Measurements from ENCODE around the gene CCNB1IP1.
"Not testable (repeated sequence)": the region's sequence is repeated elsewhere in the genome, so short reads cannot be mapped to it uniquely, and the experiment has no call there.

The CCNB1IP1 gene

GRCh38 chr14:20358474-20358873, 25.4 kb upstream of the CCNB1IP1 start:
- H3K36me3 ChIP-seq (ENCODE audit: control insufficient read depth in 5 of 5, insufficient read depth in 5 of 5, low read length in 5 of 5), result peaks cover 45 to 56% (median 54%) of the 10 kb centered on the region in 5 donors
- H3K9ac ChIP-seq (ENCODE audit: low read length in 5 of 5), result not testable (repeated sequence)

GRCh38 chr14:20356422-20356821, 23.3 kb upstream of the CCNB1IP1 start:
- H3K4me1 ChIP-seq (ENCODE audit: control insufficient read depth in 5 of 5, insufficient read depth in 5 of 5, low read length in 5 of 5), result no peaks in the 10 kb centered on the region
- no peak overlapping the region for H3K27ac ChIP-seq (ENCODE audit: low read depth, low read length)
- H3K4me3 ChIP-seq (ENCODE audit: low read depth in 1 of 5, low read length in 5 of 5), result no peak overlapping the region
- H3K36me3 ChIP-seq (ENCODE audit: control insufficient read depth in 5 of 5, insufficient read depth in 5 of 5, low read length in 5 of 5), result peaks cover 46 to 67% (median 62%) of the 10 kb centered on the region in 5 donors
- no peaks in the 10 kb centered on the region for H3K27me3 ChIP-seq (ENCODE audit: control insufficient read depth in 5 of 5, insufficient read depth in 4 of 5, low read length in 5 of 5)
- no peak overlapping the region for H3K9ac ChIP-seq (ENCODE audit: low read length in 5 of 5)
- no peaks in the 10 kb centered on the region for H3K9me3 ChIP-seq (ENCODE audit: control insufficient read depth in 5 of 5, low read length in 5 of 5)

More at GRCh38 chr14:20358474-20358873, 25.4 kb upstream of the CCNB1IP1 start:
- H3K27me3 ChIP-seq (ENCODE audit: control insufficient read depth in 5 of 5, insufficient read depth in 4 of 5, low read length in 5 of 5); H3K27ac ChIP-seq (ENCODE audit: low read depth, low read length); H3K4me3 ChIP-seq (ENCODE audit: low read depth in 1 of 5, low read length in 5 of 5); H3K4me1 ChIP-seq (ENCODE audit: control insufficient read depth in 5 of 5, insufficient read depth in 5 of 5, low read length in 5 of 5); H3K9me3 ChIP-seq (ENCODE audit: control insufficient read depth in 5 of 5, low read length in 5 of 5): not testable (repeated sequence)

GRCh38 chr14:20350860-20351259, 17.8 kb upstream of the CCNB1IP1 start:
- peaks cover 41 to 83% (median 60%) of the 10 kb centered on the region in 5 donors for H3K36me3 ChIP-seq (ENCODE audit: control insufficient read depth in 5 of 5, insufficient read depth in 5 of 5, low read length in 5 of 5)
- H3K27ac ChIP-seq (ENCODE audit: low read depth, low read length), result no peak overlapping the region
- no peak overlapping the region for H3K9ac ChIP-seq (ENCODE audit: low read length in 5 of 5)
- H3K4me1 ChIP-seq (ENCODE audit: control insufficient read depth in 5 of 5, insufficient read depth in 5 of 5, low read length in 5 of 5), result no peaks in the 10 kb centered on the region
- H3K27me3 ChIP-seq (ENCODE audit: control insufficient read depth in 5 of 5, insufficient read depth in 4 of 5, low read length in 5 of 5), result no peaks in the 10 kb centered on the region
- no peaks in the 10 kb centered on the region for H3K9me3 ChIP-seq (ENCODE audit: control insufficient read depth in 5 of 5, low read length in 5 of 5)
- H3K4me3 ChIP-seq (ENCODE audit: low read depth in 1 of 5, low read length in 5 of 5), result no peak overlapping the region

GRCh38 chr14:20350282-20350681, 17.2 kb upstream of the CCNB1IP1 start:
- peaks cover 41 to 85% (median 62%) of the 10 kb centered on the region in 5 donors for H3K36me3 ChIP-seq (ENCODE audit: control insufficient read depth in 5 of 5, insufficient read depth in 5 of 5, low read length in 5 of 5)
- H3K9ac ChIP-seq (ENCODE audit: low read length in 5 of 5), result no peak overlapping the region
- no peak overlapping the region for H3K27ac ChIP-seq (ENCODE audit: low read depth, low read length)
- no peak overlapping the region for H3K4me3 ChIP-seq (ENCODE audit: low read depth in 1 of 5, low read length in 5 of 5)
- H3K27me3 ChIP-seq (ENCODE audit: control insufficient read depth in 5 of 5, insufficient read depth in 4 of 5, low read length in 5 of 5), result no peaks in the 10 kb centered on the region
- H3K4me1 ChIP-seq (ENCODE audit: control insufficient read depth in 5 of 5, insufficient read depth in 5 of 5, low read length in 5 of 5), result no peaks in the 10 kb centered on the region
- H3K9me3 ChIP-seq (ENCODE audit: control insufficient read depth in 5 of 5, low read length in 5 of 5), result no peaks in the 10 kb centered on the region

GRCh38 chr14:20347747-20348146, 14.7 kb upstream of the CCNB1IP1 start:
- H3K9me3 ChIP-seq (ENCODE audit: control insufficient read depth in 5 of 5, low read length in 5 of 5), result no peaks in the 10 kb centered on the region
- H3K36me3 ChIP-seq (ENCODE audit: control insufficient read depth in 5 of 5, insufficient read depth in 5 of 5, low read length in 5 of 5), result peaks cover 31 to 68% (median 43%) of the 10 kb centered on the region in 5 donors
- H3K27ac ChIP-seq (ENCODE audit: low read depth, low read length), result no peak overlapping the region

GRCh38 chr14:20346713-20347112, 13.6 kb upstream of the CCNB1IP1 start:
- Histone ChIP-seq H3K36me3 (ENCODE audit: control insufficient read depth in 5 of 5, insufficient read depth in 5 of 5, low read length in 5 of 5) (peaks cover 24 to 57% (median 33%) of the 10 kb centered on the region in 5 donors), H3K9ac (ENCODE audit: low read length in 5 of 5) (no peak overlapping the region), H3K9me3 (ENCODE audit: control insufficient read depth in 5 of 5, low read length in 5 of 5) (no peaks in the 10 kb centered on the region)

More at GRCh38 chr14:20347747-20348146, 14.7 kb upstream of the CCNB1IP1 start:
- no peak overlapping the region for H3K4me3 ChIP-seq (ENCODE audit: low read depth in 1 of 5, low read length in 5 of 5)
- no peak overlapping the region for H3K9ac ChIP-seq (ENCODE audit: low read length in 5 of 5)
- H3K4me1 ChIP-seq (ENCODE audit: control insufficient read depth in 5 of 5, insufficient read depth in 5 of 5, low read length in 5 of 5), result peaks cover 8 to 9% (median 8%) of the 10 kb centered on the region in 5 donors
- peaks cover 0 to 4% (median 0%) of the 10 kb centered on the region in 5 donors for H3K27me3 ChIP-seq (ENCODE audit: control insufficient read depth in 5 of 5, insufficient read depth in 4 of 5, low read length in 5 of 5)

GRCh38 chr14:20345366-20345765, 12.3 kb upstream of the CCNB1IP1 start:
- Histone ChIP-seq H3K36me3 (ENCODE audit: control insufficient read depth in 5 of 5, insufficient read depth in 5 of 5, low read length in 5 of 5) (peaks cover 19 to 46% (median 25%) of the 10 kb centered on the region in 5 donors), H3K27me3 (ENCODE audit: control insufficient read depth in 5 of 5, insufficient read depth in 4 of 5, low read length in 5 of 5) (peaks cover 0 to 4% (median 0%) of the 10 kb centered on the region in 5 donors), H3K4me1 (ENCODE audit: control insufficient read depth in 5 of 5, insufficient read depth in 5 of 5, low read length in 5 of 5) (peaks cover 8 to 12% (median 9%) of the 10 kb centered on the region in 5 donors), H3K9me3 (ENCODE audit: control insufficient read depth in 5 of 5, low read length in 5 of 5) (no peaks in the 10 kb centered on the region), H3K4me3 (ENCODE audit: low read depth in 1 of 5, low read length in 5 of 5) (no peak overlapping the region), H3K9ac (ENCODE audit: low read length in 5 of 5) (no peak overlapping the region), H3K27ac (ENCODE audit: low read depth, low read length) (no peak overlapping the region)

More at GRCh38 chr14:20346713-20347112, 13.6 kb upstream of the CCNB1IP1 start:
- no peak overlapping the region for H3K4me3 ChIP-seq (ENCODE audit: low read depth in 1 of 5, low read length in 5 of 5)
- H3K27me3 ChIP-seq (ENCODE audit: control insufficient read depth in 5 of 5, insufficient read depth in 4 of 5, low read length in 5 of 5), result peaks cover 0 to 4% (median 0%) of the 10 kb centered on the region in 5 donors
- H3K27ac ChIP-seq (ENCODE audit: low read depth, low read length), result no peak overlapping the region
- peaks cover 8 to 12% (median 9%) of the 10 kb centered on the region in 5 donors for H3K4me1 ChIP-seq (ENCODE audit: control insufficient read depth in 5 of 5, insufficient read depth in 5 of 5, low read length in 5 of 5)

- Histone ChIP-seq H3K4me3 (ENCODE audit: low read depth in 1 of 5, low read length in 5 of 5) (peak overlapping the region; percentile 78 to 94 (median 88)), H3K27ac (ENCODE audit: low read depth, low read length) (peak overlapping the region; percentile 94), H3K36me3 (ENCODE audit: control insufficient read depth in 5 of 5, insufficient read depth in 5 of 5, low read length in 5 of 5) (peaks cover 14 to 32% (median 16%) of the 10 kb centered on the region in 5 donors), H3K9me3 (ENCODE audit: control insufficient read depth in 5 of 5, low read length in 5 of 5) (no peaks in the 10 kb centered on the region), H3K27me3 (ENCODE audit: control insufficient read depth in 5 of 5, insufficient read depth in 4 of 5, low read length in 5 of 5) (peaks cover 0 to 4% (median 0%) of the 10 kb centered on the region in 5 donors), H3K9ac (ENCODE audit: low read length in 5 of 5) (peak overlapping the region; percentile 83 to 90 (median 85)), H3K4me1 (ENCODE audit: control insufficient read depth in 5 of 5, insufficient read depth in 5 of 5, low read length in 5 of 5) (peaks cover 8 to 12% (median 9%) of the 10 kb centered on the region in 5 donors)
Observed at GRCh38 chr14:20343862-20344220, 10.8 kb upstream of the CCNB1IP1 start.

GRCh38 chr14:20343092-20343861, 10.2 kb upstream of the CCNB1IP1 start, which contains the start of gene PARP2:
Gene PARP2 (plus strand): TSS chr14:20343635. CDS start chr14:20343642, 7 bp downstream.
- Histone ChIP-seq H3K27ac (ENCODE audit: low read depth, low read length) (peak within 1 kb of the TSS; percentile 94), H3K9ac (ENCODE audit: low read length in 5 of 5) (peak within 1 kb of the TSS; percentile 85 to 90 (median 86)), H3K4me1 (ENCODE audit: control insufficient read depth in 5 of 5, insufficient read depth in 5 of 5, low read length in 5 of 5) (peaks cover 8 to 12% (median 9%) of the 10 kb centered on the region in 5 donors), H3K27me3 (ENCODE audit: control insufficient read depth in 5 of 5, insufficient read depth in 4 of 5, low read length in 5 of 5) (peaks cover 0 to 4% (median 0%) of the 10 kb centered on the region in 5 donors), H3K4me3 (ENCODE audit: low read depth in 1 of 5, low read length in 5 of 5) (peak within 1 kb of the TSS; percentile 78 to 94 (median 88)), H3K36me3 (ENCODE audit: control insufficient read depth in 5 of 5, insufficient read depth in 5 of 5, low read length in 5 of 5) (peaks cover 14 to 26% (median 16%) of the 10 kb centered on the region in 5 donors), H3K9me3 (ENCODE audit: control insufficient read depth in 5 of 5, low read length in 5 of 5) (no peaks in the 10 kb centered on the region)

- Histone ChIP-seq H3K27ac (ENCODE audit: low read depth, low read length) (peak overlapping the region; percentile 94), H3K9ac (ENCODE audit: low read length in 5 of 5) (no peak overlapping the region), H3K4me3 (ENCODE audit: low read depth in 1 of 5, low read length in 5 of 5) (peak overlapping the region in 3 of 5 donors; percentile 78 to 94 (median 86))
Observed at GRCh38 chr14:20341646-20342045, 8.6 kb upstream of the CCNB1IP1 start.

More at GRCh38 chr14:20341646-20342045, 8.6 kb upstream of the CCNB1IP1 start:
- Histone ChIP-seq H3K9me3 (ENCODE audit: control insufficient read depth in 5 of 5, low read length in 5 of 5) (no peaks in the 10 kb centered on the region), H3K36me3 (ENCODE audit: control insufficient read depth in 5 of 5, insufficient read depth in 5 of 5, low read length in 5 of 5) (peaks cover 10 to 18% (median 11%) of the 10 kb centered on the region in 5 donors), H3K4me1 (ENCODE audit: control insufficient read depth in 5 of 5, insufficient read depth in 5 of 5, low read length in 5 of 5) (peaks cover 8 to 12% (median 9%) of the 10 kb centered on the region in 5 donors), H3K27me3 (ENCODE audit: control insufficient read depth in 5 of 5, insufficient read depth in 4 of 5, low read length in 5 of 5) (peaks cover 0 to 4% (median 0%) of the 10 kb centered on the region in 5 donors)
